NCI-H510A treated with DMSO at 0.1 percent for 48 hours (cell line): Measurements from ENCODE around the gene ZIC2.
"Not testable (repeated sequence)": the region's sequence is repeated elsewhere in the genome, so short reads cannot be mapped to it uniquely, and the experiment has no call there.

Experiments
- DNase-seq: peaks from one replicate; lab custom pipeline; 2025; lab: John Stamatoyannopoulos, UW

ZIC2 gene

GRCh38 chr13:99981735-99982035 lies at the start of gene ZIC2:
ZIC2 (plus strand) TSS chr13:99981784; CDS start chr13:99982065, 281 bp downstream.
- DNase-seq, result peak; percentile 49

- DNase-seq, result no peak
Observed at GRCh38 chr13:99932912-99933311, 48.7 kb upstream of the ZIC2 start.

- DNase-seq, result no peak
Observed at GRCh38 chr13:99935772-99936171, 45.8 kb upstream of the ZIC2 start.

- DNase-seq, result no peak
Observed at GRCh38 chr13:99938635-99939034, 42.9 kb upstream of the ZIC2 start.

DNA sequence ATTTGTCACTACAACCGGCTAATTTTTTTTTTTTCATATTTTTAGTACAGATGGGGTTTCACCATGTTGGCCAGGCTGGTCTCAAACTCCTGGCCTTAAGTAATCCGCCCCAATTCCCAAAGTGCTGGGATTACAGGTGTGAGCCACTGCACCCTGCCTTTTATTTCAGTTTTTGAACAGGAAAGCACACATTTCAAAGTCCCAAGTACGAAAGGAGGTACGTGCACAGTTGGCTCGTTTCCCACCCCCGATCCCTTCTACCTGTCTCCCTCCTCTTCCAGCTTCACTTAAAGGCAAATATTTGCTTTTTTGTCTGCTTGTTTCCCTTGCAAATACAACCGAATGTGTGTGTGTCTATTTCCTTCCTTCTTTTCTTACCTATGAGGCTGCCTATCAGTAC lies 40.5 kb upstream of the ZIC2 start:
- no peak for DNase-seq

DNA sequence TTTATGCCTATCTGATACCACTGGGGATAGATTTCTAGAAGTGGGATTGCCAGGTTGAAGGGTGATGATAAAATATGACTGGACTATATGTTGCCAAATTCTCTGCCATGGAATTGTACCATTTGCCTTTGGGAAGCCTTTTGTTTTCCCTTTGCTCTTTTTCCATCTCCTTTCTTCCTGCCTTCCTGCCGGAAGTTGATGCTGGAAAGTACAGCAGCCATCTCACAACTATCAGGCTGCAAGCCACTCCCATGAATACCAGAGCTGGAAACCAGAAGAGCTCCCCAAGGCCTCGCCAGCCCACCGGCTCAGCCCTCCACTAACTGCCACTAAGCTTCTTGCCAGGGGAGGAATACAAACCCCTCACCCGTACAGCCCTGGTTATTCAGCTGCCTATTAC lies 39.7 kb upstream of the ZIC2 start:
- no peak for DNase-seq

GRCh38 chr13:99944102-99944501 lies 37.5 kb upstream of the ZIC2 start:
- DNase-seq, result no peak

DNA sequence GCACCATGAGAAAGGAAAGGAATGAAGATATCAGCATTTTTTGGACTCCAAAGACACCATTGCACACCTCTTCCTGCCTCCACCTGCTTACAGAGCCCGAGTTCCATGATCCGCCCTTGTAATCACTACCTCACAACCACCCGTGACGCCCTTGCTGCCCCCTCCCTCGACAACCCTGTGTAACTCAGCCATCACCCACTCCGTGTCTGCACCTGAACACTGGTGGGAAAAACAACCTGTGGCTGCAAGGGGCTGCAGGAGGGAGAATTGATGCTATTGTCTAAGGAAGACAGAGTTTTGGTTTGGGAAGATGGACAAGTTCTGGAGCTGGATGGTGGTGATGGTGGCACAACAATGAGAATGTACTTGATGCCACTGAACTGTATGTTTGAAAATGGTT lies 37.0 kb upstream of the ZIC2 start:
- no peak for DNase-seq

DNA sequence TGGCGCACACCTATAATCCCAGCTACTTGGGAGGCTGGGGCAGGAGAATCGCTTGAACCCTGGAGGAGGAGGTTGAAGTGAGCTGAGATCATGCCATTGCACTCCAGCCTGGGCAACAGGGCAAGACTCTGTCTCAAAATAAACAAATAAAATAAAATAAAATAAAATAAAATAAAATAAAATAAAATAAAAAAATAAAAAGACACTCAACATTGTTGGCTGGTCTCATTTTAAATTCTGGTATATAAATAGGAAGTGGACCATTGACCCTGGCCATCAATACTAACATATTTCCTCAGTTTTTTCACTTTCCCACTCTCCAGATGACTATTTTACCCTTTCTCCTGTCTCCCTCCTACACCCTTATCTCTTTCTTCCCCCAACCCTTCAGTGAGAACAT lies 36.1 kb upstream of the ZIC2 start:
- not testable (repeated sequence) for DNase-seq

GRCh38 chr13:99947666-99948065 lies 33.9 kb upstream of the ZIC2 start:
- no peak for DNase-seq

DNA sequence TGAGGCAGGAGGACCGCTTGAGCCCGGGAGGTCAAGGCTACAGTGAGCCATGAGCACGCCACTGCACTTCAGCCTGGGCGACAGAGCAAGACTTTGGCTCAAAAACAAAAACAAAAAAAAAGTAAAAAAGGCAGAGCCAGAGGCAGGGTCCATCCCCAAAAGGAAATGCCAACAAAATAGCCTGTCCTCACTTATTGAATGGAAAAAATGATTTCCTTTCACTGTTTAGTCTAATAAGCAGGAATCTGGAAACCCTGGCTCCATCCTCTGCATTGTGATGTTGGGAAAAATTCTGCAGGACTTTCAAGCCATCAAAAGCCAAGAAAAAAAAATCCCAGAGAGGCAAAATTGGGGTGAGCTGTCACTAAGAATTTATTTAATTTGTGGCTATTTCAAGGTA lies 33.2 kb upstream of the ZIC2 start:
- DNase-seq, result no peak

GRCh38 chr13:99948907-99949678 lies 32.5 kb upstream of the ZIC2 start:
- DNase-seq, result no peak

GRCh38 chr13:99949679-99950413 lies 31.7 kb upstream of the ZIC2 start:
- no peak for DNase-seq

DNA sequence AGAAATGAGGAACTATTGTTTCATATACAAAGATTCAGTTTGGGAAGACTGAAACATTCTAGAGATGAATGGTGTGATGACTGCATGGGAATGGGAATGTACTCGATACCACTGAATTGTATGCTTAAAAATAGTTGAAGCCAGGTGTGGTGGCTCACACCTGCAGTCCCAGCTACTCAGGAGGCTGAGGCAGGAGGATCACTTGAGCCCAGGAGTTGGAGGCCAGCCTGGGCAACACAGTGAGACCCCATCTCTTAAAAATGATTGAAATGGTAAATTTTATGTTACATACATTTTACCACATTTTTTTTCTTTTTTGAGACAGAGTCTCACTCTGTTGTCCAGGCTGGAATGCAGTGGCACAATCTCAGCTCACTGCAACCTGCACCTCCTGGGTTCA lies 29.9 kb upstream of the ZIC2 start:
- DNase-seq, result not testable (repeated sequence)

DNA sequence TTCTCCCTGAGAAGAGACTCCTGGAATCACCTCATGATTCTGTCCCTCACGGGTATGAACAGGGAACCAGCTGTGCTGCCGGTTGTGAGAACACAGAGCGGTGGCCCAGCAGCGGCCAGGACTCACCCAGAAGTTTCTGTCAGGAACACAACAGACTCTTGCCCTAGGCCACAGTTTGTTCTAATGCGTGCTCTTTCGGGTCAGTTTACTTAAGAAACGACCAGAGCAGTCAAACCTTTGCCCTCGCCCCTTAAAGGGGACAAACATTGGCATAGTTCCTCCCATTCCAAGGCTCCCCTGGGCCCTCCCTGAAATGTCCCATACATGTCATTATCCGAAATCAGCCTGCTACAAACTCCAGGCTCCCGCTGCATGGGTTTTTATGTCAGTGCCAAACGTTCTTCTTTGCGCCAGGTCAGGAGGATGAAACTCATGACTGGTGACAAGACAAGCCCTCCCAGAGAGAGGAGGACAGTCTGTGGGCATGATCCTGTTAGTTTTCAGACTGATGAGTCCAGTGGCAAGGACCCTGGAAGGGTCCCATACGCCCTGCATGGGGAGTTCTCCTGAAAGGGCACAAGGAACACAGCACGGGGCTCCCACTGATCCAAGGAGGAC lies 28.3 kb upstream of the ZIC2 start:
- DNase-seq, result no peak

- no peak for DNase-seq
Observed at GRCh38 chr13:99955107-99955746, 26.4 kb upstream of the ZIC2 start.

GRCh38 chr13:99955747-99956472 lies 25.7 kb upstream of the ZIC2 start:
- no peak for DNase-seq

- DNase-seq, result no peak
Observed at GRCh38 chr13:99956473-99957349, 24.9 kb upstream of the ZIC2 start.

- DNase-seq, result no peak
Observed at GRCh38 chr13:99958406-99959126, 23.0 kb upstream of the ZIC2 start.

GRCh38 chr13:99959127-99959539 lies 22.5 kb upstream of the ZIC2 start:
- no peak for DNase-seq
